COLO668 (cell line): ENCODE measurements around the gene KRT20.
"Not testable (repeated sequence)": the region's sequence is repeated elsewhere in the genome, so short reads cannot be mapped to it uniquely, and the experiment has no call there.

ENCODE experiments used
- DNase-seq: peaks from one replicate; lab custom pipeline; 2025; ENCODE audit not compliant: unreplicated experiment; lab: John Stamatoyannopoulos, UW

Gene KRT20

DNA sequence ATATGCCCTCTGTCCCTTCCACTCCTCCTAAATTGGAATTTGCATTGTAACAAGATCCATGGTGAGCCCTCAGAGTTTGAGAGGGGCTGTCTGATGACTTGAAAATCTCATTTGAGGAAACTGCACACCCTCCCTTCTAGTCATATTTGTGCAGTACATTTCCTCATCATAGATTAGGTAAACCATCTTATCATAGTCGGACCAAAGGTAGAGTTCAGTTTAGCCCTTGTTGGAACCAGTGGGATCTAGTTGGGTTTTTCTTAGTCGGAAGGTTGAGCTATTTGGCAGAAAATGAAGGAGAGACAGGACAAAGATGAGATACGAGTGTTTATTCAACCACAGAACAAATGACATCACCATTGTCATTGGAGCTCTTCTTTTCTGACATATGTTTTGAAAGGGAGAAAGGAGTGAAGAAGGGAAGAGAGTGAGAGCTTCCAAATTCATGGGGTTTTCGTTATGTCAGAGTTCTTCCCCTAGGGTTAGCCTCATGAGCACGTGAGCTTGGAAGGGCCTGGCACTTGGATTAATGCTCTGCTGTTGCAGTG is 15.8 kb upstream of the KRT20 start:
- no peak for DNase-seq

DNA sequence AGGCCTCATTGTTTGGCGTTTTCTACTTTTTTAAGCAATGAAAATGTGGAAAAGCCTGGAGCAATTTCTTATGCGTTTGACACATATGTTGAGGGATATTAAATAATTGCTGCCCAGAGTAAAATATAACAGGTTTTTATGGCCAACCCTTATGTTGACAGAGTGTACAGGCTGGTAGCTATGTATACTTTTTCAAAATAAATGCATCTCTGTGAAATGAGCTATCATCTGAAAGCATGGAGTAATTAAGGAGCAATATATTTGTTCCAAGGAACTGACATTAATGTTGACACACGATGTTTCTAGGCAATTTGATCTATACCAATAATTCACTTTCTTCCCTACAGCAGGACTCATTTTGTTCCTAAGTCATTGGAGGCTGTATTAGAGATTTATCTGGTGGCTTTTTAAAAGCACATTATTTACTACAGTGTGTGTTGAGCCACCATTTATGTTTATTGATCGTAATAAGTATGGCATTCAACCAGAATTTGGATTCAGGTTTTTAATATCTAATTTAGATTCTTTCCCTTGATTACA is 11.9 kb upstream of the KRT20 start:
- DNase-seq = no peak

DNA sequence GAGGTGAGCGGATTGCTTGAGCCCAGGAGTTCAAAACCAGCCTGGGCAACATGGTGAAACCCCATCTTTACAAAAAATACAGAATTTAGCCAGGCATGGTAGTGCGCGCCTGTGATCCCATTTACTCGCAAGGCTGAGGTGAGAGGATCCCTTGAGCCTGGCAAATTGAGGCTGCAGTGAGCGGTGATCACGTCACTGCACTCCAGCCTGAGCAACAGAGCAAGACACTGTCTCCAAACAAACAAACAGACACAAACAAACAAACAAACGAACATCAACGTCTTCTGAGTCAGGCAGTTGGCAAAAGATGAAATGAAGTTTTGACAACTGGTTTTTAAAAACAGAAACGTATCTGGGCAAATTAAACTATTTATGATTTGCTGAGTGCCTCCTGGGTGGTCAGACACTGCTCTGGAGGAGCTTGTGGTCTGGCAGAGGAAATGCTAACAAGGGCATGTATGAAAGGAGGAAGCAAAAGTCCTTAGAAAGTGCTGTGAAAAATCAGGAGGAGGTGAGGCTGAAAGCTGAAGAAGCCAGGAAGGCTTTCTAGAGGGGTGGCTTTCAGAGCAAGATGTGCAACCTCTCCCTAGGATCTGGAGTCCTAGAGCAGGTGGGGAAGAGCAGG is 10.2 kb upstream of the KRT20 start:
- DNase-seq = no peak

DNA sequence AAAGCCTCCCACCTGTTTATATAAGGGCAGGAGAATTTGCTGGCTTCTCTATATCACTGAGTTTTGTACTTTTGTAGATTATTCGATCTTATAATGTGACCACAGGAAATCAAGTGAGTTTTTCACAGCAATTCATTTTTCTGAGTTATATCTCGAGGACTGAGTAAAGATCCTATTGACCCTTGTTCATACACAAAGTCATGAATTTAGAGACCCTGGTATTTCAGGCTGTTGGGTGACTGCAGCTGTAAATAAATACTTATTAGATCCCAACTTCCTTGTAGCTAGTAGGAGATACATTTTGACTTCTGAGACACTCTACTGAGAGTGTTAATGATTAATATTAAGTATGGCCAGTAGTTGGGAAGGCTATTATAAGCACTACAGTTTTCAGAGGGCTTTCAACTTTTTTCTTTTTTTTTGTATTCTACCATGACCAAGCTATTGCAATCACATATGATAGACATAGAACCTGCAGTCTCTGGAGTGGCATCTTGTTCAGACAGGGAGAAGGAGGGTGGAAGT is 3.2 kb upstream of the KRT20 start:
- DNase-seq = no peak

DNA sequence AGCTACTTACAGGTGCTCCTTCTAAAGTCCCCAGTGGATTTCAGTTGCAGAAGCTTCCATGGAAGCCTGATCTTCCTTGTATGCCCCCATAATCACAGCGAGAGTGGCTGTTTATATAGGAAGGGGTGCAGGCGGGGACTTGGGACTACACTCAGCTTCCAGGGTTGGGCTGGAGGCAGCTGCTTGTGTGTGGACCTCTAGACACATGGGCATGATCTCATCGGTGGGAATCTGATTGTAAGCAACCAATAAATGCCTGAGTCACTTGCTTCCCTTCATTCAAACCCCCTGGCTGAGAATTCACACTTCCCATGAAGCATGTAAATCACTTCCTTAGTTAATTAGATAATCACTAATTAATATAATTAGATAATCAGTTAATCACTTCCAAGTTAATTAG is 1.0 kb upstream of the KRT20 start:
- DNase-seq = peak; percentile 36

DNA sequence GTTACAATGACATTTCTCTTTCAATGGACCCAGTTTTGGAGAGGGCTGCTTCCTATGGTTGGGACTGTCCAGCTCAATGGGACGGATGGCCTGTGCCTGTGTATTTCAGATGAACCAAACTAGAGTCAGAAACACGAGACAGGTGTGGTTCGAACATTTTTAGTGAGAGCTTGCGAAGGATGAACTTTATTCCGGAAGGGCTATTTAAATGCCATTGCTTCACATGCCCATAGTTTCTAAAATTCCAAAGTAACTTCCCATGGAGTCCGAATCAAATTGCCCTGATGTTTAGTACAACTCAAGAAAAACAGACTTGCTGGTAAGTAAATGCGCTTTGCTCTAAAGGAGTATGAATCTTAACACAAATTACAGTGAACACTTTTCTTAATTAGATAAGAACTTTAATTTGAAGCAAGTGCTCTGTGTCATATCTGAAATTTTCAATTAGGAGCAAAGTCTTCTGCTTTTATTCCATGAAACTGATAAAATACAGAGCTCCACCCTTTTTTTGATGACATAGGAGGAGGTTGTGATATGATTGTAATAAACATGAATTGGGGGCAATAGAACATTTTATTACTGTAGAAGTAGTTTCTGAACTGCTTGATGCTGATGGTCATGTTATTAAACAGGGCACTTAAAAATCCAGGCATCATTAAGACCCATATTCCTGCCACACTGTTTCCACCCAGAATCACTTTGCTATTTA is 1.3 kb downstream of the KRT20 start:
- DNase-seq = no peak

DNA sequence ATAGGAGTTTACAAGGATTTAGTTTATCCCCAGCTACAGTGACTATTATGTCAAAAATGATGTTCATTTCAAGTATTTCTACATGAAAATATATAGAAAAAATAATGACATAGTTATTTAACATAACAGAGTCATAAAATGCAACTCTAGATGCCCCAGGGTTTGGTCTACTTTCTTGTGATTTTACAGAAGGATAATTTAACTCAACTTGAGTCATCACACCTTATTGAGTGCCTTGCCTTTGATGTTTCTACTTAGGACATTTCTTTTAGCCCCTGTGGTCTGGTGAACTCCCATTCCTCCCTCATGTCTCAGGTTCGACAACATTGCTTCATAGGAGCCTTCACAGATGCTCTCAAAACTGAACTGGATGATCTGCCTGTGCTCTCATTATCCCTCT is 2.0 kb downstream of the KRT20 start:
- DNase-seq = no peak

DNA sequence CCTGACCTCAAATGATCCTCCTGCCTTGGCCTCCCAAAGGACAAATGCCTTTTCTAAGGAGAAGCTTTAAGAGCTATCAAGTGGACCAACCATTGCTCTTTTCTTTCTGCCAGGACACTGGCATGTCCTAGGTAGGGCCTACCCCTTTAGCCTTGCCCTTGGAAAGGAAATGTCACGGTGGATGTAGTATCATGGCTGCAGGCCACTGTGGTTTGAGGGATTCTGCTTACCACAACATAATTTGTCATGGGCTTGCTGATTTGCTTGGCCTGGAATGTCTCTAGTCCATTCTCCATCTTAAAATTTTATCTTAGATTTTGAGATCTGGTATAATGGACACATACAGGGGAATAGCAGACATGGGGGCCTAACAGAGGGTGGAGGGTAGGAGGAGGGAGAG is 6.0 kb downstream of the KRT20 start:
- no peak for DNase-seq

DNA sequence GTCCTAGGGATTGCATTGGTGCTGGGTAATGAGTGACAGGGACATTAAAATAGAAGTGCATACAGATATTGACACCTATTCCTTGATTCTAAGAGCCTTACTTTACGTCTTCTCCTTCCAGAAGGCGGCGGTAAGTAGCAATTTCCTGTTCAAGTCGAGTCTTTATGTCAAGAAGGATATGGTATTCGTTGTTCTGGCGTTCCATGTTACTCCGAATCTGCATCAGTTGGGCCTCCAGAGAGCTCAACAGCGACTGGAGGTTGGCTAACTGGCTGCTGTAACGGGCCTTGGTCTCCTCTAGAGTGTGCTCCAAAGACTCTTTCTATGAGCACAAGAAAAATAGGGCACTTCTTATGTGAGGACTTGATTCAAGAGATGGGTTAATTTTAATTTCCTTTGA is 7.0 kb downstream of the KRT20 start:
- DNase-seq = no peak

DNA sequence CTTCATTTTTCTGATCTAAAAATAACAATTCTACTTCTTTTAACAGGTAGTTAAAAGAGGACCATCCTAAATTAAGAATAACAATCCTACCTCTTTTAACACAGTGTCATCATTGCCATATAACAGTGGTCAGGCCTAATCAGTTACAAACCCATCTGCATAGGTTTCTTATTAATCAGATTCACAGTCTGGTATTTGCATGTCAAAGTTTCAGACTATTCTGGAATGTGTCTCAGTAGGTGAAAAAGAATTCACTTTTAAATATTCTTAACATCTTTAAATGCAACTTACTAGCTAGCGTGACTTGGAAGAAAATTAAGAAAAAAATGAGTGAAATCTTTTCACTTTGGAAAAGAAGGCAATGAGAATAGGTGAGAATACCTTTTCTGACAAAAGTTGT is 11.2 kb downstream of the KRT20 start:
- no peak for DNase-seq

DNA sequence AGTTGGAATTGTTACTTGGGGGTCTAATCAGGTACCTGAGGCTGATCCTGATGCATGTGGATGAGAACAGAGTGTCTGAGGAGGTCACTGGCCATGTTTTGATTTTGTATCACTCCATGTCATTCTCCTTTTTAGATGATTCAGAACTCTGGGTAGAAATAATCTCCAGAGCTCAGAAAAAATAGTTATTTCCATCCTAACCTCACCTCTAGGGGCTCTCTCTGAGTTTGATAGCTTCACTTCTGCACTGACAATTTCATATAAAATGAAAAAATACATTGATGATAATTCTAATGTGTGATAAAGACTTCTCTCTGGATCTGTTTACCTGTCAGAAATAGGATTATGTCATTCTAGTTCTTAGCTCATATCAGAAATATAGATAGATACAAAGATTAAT is 11.8 kb downstream of the KRT20 start:
- DNase-seq = no peak

DNA sequence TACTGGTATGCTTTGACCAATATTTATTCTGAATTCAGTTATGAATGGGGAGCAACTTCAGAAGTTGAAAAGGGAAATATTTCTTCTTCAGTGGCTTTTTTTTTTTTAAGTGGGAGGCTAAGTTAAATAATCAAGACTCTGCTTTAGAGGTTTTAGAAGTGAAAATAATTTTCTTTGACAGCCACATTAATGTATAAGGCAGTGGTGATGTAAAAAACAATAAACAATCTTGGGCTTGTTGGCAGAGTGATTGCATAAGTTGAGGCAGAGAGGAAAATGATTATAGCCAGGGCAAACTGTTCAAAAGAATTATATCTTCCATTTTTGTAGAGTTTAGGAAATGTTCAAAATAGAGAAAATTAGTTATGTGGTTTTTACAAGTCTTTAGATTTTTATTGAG is 12.6 kb downstream of the KRT20 start:
- DNase-seq = no peak

DNA sequence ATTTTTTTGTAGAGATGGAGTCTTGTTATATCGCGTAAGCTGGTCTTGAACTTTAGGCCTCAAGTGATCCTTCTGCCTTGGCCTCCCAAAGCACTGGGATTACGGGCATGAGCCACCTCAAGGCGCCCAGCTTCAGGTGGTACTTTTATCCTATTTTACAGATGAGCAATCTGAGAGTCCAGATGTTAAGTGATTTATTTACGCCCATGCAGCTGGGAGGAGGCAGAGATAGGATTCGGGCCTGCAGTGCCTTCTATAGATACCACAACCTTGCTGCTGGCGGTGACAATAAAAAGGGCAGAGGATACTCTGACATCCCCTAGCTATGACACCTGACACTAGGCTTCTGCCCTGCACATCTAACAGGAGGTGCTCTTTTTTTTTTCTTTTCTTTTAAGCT is 13.7 kb downstream of the KRT20 start:
- no peak for DNase-seq

DNA sequence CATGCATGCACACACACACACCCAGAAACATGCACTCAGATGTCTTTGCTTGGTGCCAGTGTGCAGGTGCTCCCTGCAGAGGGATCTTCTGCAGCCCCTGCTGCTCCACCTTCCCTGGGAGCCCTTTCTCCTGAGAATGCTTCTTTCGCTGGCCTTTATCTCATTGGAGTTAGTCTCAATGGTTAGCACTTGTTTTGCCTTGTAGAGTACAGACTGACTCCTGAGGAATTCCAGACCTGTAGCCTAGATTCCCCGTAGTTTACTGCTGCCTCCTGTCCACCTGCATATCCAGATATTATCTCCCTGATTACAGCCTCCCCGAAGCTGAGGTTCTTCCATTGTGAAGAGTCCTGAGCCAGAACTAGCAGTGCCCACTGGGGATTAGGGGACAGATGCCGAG is 14.9 kb downstream of the KRT20 start:
- DNase-seq = no peak

DNA sequence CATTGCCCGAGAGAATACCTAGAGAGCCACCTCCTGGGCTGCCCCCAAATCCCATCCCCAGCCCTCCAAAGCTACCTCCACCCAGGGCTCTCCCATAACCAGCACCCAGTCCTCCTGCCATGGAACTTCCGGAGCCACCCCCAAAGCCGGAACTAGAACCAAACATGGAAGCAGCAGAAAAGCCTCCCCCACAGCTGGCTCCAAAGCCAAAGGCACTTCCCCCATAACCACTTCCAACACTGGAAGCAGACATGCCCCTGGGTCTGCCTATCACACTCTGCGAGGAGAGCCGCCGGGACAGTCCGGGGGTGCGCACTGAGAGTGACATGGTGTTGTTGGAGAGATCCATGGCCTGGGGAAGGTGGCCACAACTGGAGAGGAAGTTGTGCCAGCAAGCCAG is 18.2 kb downstream of the KRT20 start, which contains the start of gene KRT12:
KRT12 (minus strand) TSS at position 386 of the 400 bp plus-strand sequence; CDS start at position 349, 37 bp downstream.
- no peak for DNase-seq

DNA sequence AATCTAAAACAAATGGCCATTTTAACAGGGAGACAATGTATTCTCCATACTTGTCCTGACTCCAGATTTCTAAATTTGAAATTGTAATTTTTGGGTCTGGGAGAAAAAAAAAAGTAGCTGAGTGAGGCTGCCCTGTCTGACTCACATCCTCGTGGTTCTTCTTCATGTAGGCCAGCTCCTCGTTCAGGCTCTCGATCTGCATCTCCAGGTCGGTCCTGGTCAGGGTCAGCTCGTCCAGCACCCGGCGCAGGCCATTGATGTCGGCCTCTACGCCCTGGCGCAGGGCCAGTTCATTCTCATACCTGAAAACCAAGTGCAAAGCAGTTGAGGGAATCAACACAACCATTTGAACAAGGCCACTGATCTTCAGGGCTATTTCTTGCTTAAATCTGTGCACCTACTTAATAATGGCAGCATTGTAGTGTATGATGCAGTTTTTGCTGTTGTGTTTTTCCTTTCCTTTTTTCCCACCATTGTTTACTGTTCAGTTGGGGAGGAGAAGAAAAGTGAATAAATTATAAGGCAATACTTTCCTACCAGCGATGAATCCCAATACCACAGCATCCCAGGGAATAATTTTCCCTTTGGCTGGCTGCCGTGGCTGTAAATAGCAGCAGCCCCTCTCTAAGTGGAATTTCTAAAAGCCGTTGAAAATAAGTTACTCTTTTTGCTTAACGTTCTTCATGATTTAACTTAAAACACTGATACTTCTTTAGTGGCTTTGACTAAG is 20.2 kb downstream of the KRT20 start:
- no peak for DNase-seq

DNA sequence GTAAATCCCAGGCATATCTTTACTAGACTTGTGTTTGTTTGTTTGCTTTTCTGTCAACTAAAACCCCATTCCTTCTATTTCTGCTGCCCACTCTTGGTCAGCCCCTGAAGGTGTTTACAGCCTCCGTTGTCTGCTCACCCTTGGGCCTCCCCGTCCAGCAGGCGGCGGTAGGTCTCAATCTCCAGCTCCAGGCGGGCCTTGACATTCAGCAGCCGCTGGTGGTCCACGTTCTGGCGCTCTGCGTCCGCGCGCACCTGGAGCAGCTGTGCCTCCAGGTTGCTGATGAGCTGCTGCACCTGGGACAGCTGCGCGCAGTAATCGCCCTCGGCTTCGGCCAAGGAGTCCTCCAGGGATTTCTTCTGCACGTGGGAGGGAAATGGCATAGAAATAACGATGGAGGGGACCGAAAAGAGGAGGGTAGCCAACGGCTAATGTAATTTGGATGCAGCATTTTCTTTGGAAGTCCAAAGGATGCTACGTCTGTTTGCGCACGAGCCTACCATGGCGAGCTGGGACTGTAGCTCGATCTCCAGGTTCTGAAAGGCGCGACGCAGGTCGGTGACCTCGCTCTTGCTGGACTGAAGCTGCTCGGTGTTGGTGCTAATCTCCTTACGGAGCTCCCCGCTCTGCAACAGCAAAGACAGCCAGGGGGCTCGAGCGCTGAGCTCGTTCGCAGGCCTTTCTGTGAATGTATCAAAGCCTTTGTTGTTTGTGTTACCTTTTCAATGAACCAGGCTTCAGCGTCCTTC is 21.9 kb downstream of the KRT20 start:
- DNase-seq = no peak

DNA sequence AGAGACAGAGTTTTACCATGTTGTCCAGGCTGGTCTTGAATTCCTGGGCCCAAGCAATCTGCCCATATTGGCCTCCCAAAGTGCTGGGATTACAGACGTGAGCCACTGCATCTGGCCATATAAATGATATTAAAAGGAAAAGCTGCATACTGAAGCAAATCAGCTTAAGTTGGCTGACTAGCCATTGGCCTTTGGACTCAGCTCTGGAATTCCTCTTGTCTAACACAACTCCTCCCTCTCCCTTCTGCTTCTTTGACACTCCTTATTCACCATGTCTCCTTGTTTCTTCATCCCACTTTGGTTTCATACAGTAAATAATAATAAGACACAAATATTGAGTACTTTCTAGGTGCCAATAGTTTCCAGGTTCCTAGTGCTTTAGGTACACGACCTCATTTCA is 25.5 kb downstream of the KRT20 start:
- no peak for DNase-seq

DNA sequence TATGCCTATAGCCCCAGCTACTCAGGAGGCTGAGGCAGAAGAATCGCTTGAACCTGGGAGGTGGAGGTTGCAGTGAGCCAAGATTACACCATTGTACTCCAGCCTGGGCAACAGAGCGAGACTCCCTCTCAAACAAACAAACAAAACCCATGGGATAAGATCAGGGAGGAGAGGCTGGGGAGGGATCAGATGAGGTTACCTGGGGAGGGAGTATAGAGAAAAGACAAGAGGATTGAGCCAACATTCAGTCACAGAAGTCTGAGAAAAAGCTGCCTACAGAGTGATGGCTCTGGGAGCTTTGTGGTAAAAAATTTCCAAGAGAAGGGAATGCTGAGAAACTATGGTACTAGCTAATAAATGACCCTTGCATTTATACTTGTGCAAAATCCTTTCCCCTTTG is 26.4 kb downstream of the KRT20 start:
- DNase-seq = not testable (repeated sequence)

DNA sequence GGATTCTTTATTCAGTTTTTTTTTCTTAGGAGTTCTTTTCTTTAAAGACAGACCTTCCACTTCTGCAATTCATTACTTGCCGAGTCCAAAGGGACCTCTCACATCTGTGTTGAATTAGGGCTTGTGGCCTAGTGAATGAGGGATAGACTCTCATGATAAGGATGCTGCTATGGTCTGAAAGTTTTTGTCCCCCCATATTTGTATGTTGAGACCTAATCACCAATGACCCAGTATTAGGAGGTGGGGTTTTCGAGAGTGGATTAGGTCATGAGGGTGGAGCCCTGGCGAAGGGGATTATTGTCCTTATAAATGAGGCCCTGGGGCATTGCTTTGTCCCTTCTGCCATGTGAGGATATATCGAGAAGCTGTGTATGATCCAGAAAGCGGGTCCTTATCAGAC is 27.5 kb downstream of the KRT20 start:
- no peak for DNase-seq
